Mucosa of rectum (tissue), 2 donors: ENCODE results near the gene GYG2.
"Not testable (repeated sequence)": the region's sequence is repeated elsewhere in the genome, so short reads cannot be mapped to it uniquely, and the experiment has no call there.

Experiments used
- H3K27ac ChIP-seq, 2 donors: one replicate each; pipeline ENCODE4 v1.7.0; 2013; ENCODE audit warnings: inconsistent platforms in 2 of 2, low read depth in 2 of 2, low read length in 2 of 2
- H3K27me3 ChIP-seq, 2 donors: one replicate each; pipeline ENCODE4 v1.7.0; 2013; ENCODE audit warnings: low read length in 2 of 2; ENCODE audit not compliant: control insufficient read depth in 2 of 2, insufficient read depth in 2 of 2
- H3K36me3 ChIP-seq, 2 donors: one replicate each; pipeline ENCODE4 v1.7.0; 2013; ENCODE audit warnings: low read length in 2 of 2; ENCODE audit not compliant: control insufficient read depth in 2 of 2, insufficient read depth in 2 of 2
- H3K4me1 ChIP-seq, 2 donors: one replicate each; pipeline ENCODE4 v1.7.0; 2013; ENCODE audit warnings: low read length in 2 of 2, mild to moderate bottlenecking in 1 of 2; ENCODE audit not compliant: control insufficient read depth in 2 of 2, insufficient read depth in 2 of 2
- H3K4me3 ChIP-seq, 2 donors: one replicate each; pipeline ENCODE4 v1.7.0; 2013; ENCODE audit warnings: low read length in 2 of 2
- H3K9ac ChIP-seq, 2 donors: one replicate each; pipeline ENCODE4 v1.7.0; 2013; ENCODE audit warnings: low read length in 2 of 2, low read depth in 1 of 2, mild to moderate bottlenecking in 1 of 2
- H3K9me3 ChIP-seq, 2 donors: one replicate each; pipeline ENCODE4 v1.7.0; 2013; ENCODE audit warnings: low read length in 2 of 2; ENCODE audit not compliant: control insufficient read depth in 2 of 2
- donor health status: healthy.
- donor health status: Normal muscosa, but diverticular disease.

The GYG2 gene

GRCh38 chrX:2793752-2794151 lies 35.0 kb upstream of the GYG2 start:
- Histone ChIP-seq H3K4me1 (no peaks in the 10 kb centered on the region), H3K9ac (no peak overlapping the region)

GRCh38 chrX:2794336-2794735 lies 34.4 kb upstream of the GYG2 start:
- Histone ChIP-seq H3K4me1 (no peaks in the 10 kb centered on the region), H3K9me3 (no peaks in the 10 kb centered on the region), H3K4me3 (no peak overlapping the region), H3K27ac (no peak overlapping the region), H3K36me3 (no peaks in the 10 kb centered on the region), H3K9ac (no peak overlapping the region), H3K27me3 (no peaks in the 10 kb centered on the region)

More at GRCh38 chrX:2793752-2794151, 35.0 kb upstream of the GYG2 start:
- no peaks in the 10 kb centered on the region for H3K9me3 ChIP-seq
- H3K4me3 ChIP-seq, result no peak overlapping the region
- no peaks in the 10 kb centered on the region for H3K27me3 ChIP-seq
- no peak overlapping the region for H3K27ac ChIP-seq
- no peaks in the 10 kb centered on the region for H3K36me3 ChIP-seq

- not testable (repeated sequence) for H3K4me3 ChIP-seq, H3K27me3 ChIP-seq, H3K4me1 ChIP-seq, H3K9me3 ChIP-seq, H3K27ac ChIP-seq, H3K36me3 ChIP-seq, H3K9ac ChIP-seq
These were observed 31.9 kb upstream of the GYG2 start for GRCh38 chrX:2796808-2797207.

- no peak overlapping the region for H3K27ac ChIP-seq
- no peak overlapping the region for H3K4me3 ChIP-seq
- no peaks in the 10 kb centered on the region for H3K27me3 ChIP-seq
These were observed 29.4 kb upstream of the GYG2 start for GRCh38 chrX:2799369-2799768.

GRCh38 chrX:2799980-2800379 lies 28.8 kb upstream of the GYG2 start:
- not testable (repeated sequence) for H3K9ac ChIP-seq, H3K9me3 ChIP-seq, H3K27ac ChIP-seq, H3K4me3 ChIP-seq, H3K36me3 ChIP-seq, H3K27me3 ChIP-seq, H3K4me1 ChIP-seq

More at GRCh38 chrX:2799369-2799768, 29.4 kb upstream of the GYG2 start:
- H3K4me1 ChIP-seq, result no peaks in the 10 kb centered on the region
- no peaks in the 10 kb centered on the region for H3K36me3 ChIP-seq
- H3K9ac ChIP-seq, result no peak overlapping the region
- H3K9me3 ChIP-seq, result no peaks in the 10 kb centered on the region

- no peak overlapping the region for H3K9ac ChIP-seq
- H3K9me3 ChIP-seq, result no peaks in the 10 kb centered on the region
- H3K4me3 ChIP-seq, result no peak overlapping the region
- no peaks in the 10 kb centered on the region for H3K27me3 ChIP-seq
- no peaks in the 10 kb centered on the region for H3K4me1 ChIP-seq
- H3K27ac ChIP-seq, result no peak overlapping the region
- H3K36me3 ChIP-seq, result no peaks in the 10 kb centered on the region
These were observed 27.5 kb upstream of the GYG2 start for GRCh38 chrX:2801223-2801622.

GRCh38 chrX:2802376-2803090 lies 26.2 kb upstream of the GYG2 start:
- not testable (repeated sequence) for H3K9ac ChIP-seq, H3K4me1 ChIP-seq, H3K9me3 ChIP-seq, H3K36me3 ChIP-seq, H3K4me3 ChIP-seq, H3K27ac ChIP-seq, H3K27me3 ChIP-seq

GRCh38 chrX:2803486-2803885 lies 25.2 kb upstream of the GYG2 start:
- not testable (repeated sequence) for H3K9me3 ChIP-seq, H3K27me3 ChIP-seq, H3K4me3 ChIP-seq, H3K36me3 ChIP-seq, H3K27ac ChIP-seq, H3K9ac ChIP-seq, H3K4me1 ChIP-seq

GRCh38 chrX:2804106-2804843 lies 24.5 kb upstream of the GYG2 start:
- not testable (repeated sequence) for H3K4me3 ChIP-seq, H3K9me3 ChIP-seq, H3K36me3 ChIP-seq, H3K4me1 ChIP-seq, H3K9ac ChIP-seq, H3K27ac ChIP-seq, H3K27me3 ChIP-seq

- not testable (repeated sequence) for H3K4me3 ChIP-seq, H3K27ac ChIP-seq
These were observed 23.9 kb upstream of the GYG2 start for GRCh38 chrX:2804858-2805257.

More at GRCh38 chrX:2804858-2805257, 23.9 kb upstream of the GYG2 start:
- H3K9ac ChIP-seq, H3K36me3 ChIP-seq, H3K9me3 ChIP-seq, H3K4me1 ChIP-seq, H3K27me3 ChIP-seq: not testable (repeated sequence)
